Measurements from ENCODE around the gene CAMKMT. TPM values are rescaled to one million over a fixed set of nuclear protein-coding genes. Genes with fewer than 3 reads are reported as not detected.

Gene CAMKMT
- total and polyA plus RNA-seq, 2 experiments from 2014 or later: 26.5 to 29.5 TPM

GRCh38 chr2:44477657-44478414, 116.1 kb downstream of the CAMKMT start (continued):
- TF ChIP-seq ETS1 (IDR thresholded peaks at IDR 0.05): no peak
- TF ChIP-seq POLR2AphosphoS5 (IDR thresholded peaks at IDR 0.05; ENCODE audit: low read depth): no peak
- TF ChIP-seq EZH2phosphoT487 (IDR thresholded peaks at IDR 0.05; ENCODE audit: unreplicated experiment): no peak
- TF ChIP-seq ZNF114 (CRISPR knock-in tag; IDR thresholded peaks at IDR 0.05): no peak
- no peak for TF ChIP-seq ZNF331 (CRISPR knock-in tag; IDR thresholded peaks at IDR 0.05; ENCODE audit: low read depth)
- TF ChIP-seq EZH2 (IDR thresholded peaks at IDR 0.05; ENCODE audit: low read depth, unreplicated experiment): no peak
- no peak for TF ChIP-seq CTCF (conservative IDR thresholded peaks at IDR 0.05; ENCODE audit: low read depth in 2 of 2)
- no peak for TF ChIP-seq REST (IDR thresholded peaks at IDR 0.05; ENCODE audit: unreplicated experiment)

- Histone ChIP-seq H4K20me1 (replicated peaks; ENCODE audit: insufficient read depth) (no peaks in the 10 kb centered on the region), H3K27me3 (ENCODE audit: insufficient read depth) (no peaks in the 10 kb centered on the region), H3K36me3 (ENCODE audit: insufficient read depth) (no peaks in the 10 kb centered on the region), H3K79me2 (replicated peaks; ENCODE audit: insufficient read depth) (no peaks in the 10 kb centered on the region), H3K9me2 (ENCODE audit: insufficient read depth) (no peaks in the 10 kb centered on the region), H3K4me1 (ENCODE audit: insufficient read depth) (peaks cover 5% of the 10 kb centered on the region; the same call in 1 of the 2 replicates), H3F3A (replicated peaks; ENCODE audit: low read depth) (no peaks in the 10 kb centered on the region), H3K27ac (ENCODE audit: low read depth) (peak overlapping the region; percentile 4; the same call in 1 of the 2 replicates), H2AFZ (no peak overlapping the region), H3K4me3 (no peak overlapping the region), H3K4me2 (no peak overlapping the region)
- H3K9me3 Mint-ChIP-seq: no peaks in the 10 kb centered on the region
- H3K36me3 Mint-ChIP-seq (ENCODE audit: low read depth): no peaks in the 10 kb centered on the region
- no peaks in the 10 kb centered on the region for H3K27me3 Mint-ChIP-seq (ENCODE audit: insufficient read depth, low read depth, poor library complexity)
- ATAC-seq (peak; percentile 95), DNase-seq (ENCODE audit: low spot score) (peak; percentile 93)
- H3K4me1 Mint-ChIP-seq: peaks cover 21% of the 10 kb centered on the region; the same call in 2 of the 3 replicates
- H3K4me3 Mint-ChIP-seq: no peak overlapping the region
- H3K27ac Mint-ChIP-seq: no peak overlapping the region
- peak; percentile 100 for TF ChIP-seq CTCF (conservative IDR thresholded peaks at IDR 0.05; ENCODE audit: low read depth in 2 of 2)
- peak; percentile 47 for TF ChIP-seq CREB1 (CRISPR knock-in tag; IDR thresholded peaks at IDR 0.05; ENCODE audit: low read depth)
- no peak for TF ChIP-seq POLR2AphosphoS5 (IDR thresholded peaks at IDR 0.05; ENCODE audit: low read depth)
- TF ChIP-seq NANOG (IDR thresholded peaks at IDR 0.05; ENCODE audit: borderline replicate concordance): no peak
Observed at GRCh38 chr2:44479127-44479887, 117.6 kb downstream of the CAMKMT start.

All from GM23338 (cell line).